Cardiac muscle cell (in vitro differentiated cells and primary cell): ENCODE results near the gene STUB1. TPM values are rescaled to one million over a fixed set of nuclear protein-coding genes. Genes with fewer than 3 reads are reported as not detected.

ENCODE experiments used
- DNase-seq, 2 donors: peaks; one replicate each; pipeline versions ENCODE4 v3.0.0 to v3.0.0-alpha.2; 2010 to 2017; ENCODE audit warnings: low read depth in 1 of 2, low spot score in 1 of 2
- H3K27ac ChIP-seq: fragments of 200-600 bp; sonication (generic); 2 replicates; pipeline ENCODE4 v1.5.1; 2016
- H3K27me3 ChIP-seq: fragments of 200-600 bp; sonication (generic); 2 replicates; pipeline ENCODE4 v1.6.0; 2016; ENCODE audit warnings: control low read depth
- H3K36me3 ChIP-seq: fragments of 200-600 bp; sonication (generic); 2 replicates; pipeline ENCODE4 v1.5.1; 2016; ENCODE audit warnings: control low read depth
- H3K4me1 ChIP-seq: fragments of 200-600 bp; sonication (generic); 2 replicates; pipeline ENCODE4 v1.8.1; 2017; ENCODE audit warnings: low read depth, mild to moderate bottlenecking, mixed run types
- H3K4me3 ChIP-seq: fragments of 200-600 bp; sonication (generic); 2 replicates; pipeline ENCODE4 v1.5.1; 2016; ENCODE audit warnings: mild to moderate bottlenecking
- H3K9me3 ChIP-seq: fragments of 200-600 bp; sonication (generic); 2 replicates; pipeline ENCODE4 v1.5.1; 2017; ENCODE audit warnings: low read depth, mild to moderate bottlenecking, control low read depth
- CTCF ChIP-seq: IDR thresholded peaks from 2 replicates; pipeline ENCODE4 v1.5.1; 2012; ENCODE audit warnings: low read depth, mild to moderate bottlenecking, low read length
- polyA plus RNA-seq: library from polyadenylated mRNA; unstranded; fragments of >200 nt; fragmentation: Nextera tagmentation; extraction: Ambion mirVana; gene quantifications from 2 replicates; pipeline ENCODE4 v1.2.1, GENCODE V29; 2016
- total RNA-seq: library from RNA; depleted of rRNA; stranded (reverse); fragments of >200 nt; gene quantifications from 2 replicates; pipeline ENCODE4 v1.2.3, GENCODE V29; 2016

STUB1 gene
- total and polyA plus RNA-seq, 2 experiments from 2014 or later: 176 to 269 TPM

GRCh38 chr16:674214-674881, 5.9 kb upstream of the STUB1 start:
- no peak for DNase-seq
- no peak overlapping the region for H3K27ac ChIP-seq
- peaks cover 7% of the 10 kb centered on the region for H3K4me1 ChIP-seq
- peaks cover 35% of the 10 kb centered on the region for H3K36me3 ChIP-seq
- no peak overlapping the region for H3K4me3 ChIP-seq
- H3K27me3 ChIP-seq: no peaks in the 10 kb centered on the region
- no peak for TF ChIP-seq CTCF
- H3K9me3 ChIP-seq: no peaks in the 10 kb centered on the region

DNA sequence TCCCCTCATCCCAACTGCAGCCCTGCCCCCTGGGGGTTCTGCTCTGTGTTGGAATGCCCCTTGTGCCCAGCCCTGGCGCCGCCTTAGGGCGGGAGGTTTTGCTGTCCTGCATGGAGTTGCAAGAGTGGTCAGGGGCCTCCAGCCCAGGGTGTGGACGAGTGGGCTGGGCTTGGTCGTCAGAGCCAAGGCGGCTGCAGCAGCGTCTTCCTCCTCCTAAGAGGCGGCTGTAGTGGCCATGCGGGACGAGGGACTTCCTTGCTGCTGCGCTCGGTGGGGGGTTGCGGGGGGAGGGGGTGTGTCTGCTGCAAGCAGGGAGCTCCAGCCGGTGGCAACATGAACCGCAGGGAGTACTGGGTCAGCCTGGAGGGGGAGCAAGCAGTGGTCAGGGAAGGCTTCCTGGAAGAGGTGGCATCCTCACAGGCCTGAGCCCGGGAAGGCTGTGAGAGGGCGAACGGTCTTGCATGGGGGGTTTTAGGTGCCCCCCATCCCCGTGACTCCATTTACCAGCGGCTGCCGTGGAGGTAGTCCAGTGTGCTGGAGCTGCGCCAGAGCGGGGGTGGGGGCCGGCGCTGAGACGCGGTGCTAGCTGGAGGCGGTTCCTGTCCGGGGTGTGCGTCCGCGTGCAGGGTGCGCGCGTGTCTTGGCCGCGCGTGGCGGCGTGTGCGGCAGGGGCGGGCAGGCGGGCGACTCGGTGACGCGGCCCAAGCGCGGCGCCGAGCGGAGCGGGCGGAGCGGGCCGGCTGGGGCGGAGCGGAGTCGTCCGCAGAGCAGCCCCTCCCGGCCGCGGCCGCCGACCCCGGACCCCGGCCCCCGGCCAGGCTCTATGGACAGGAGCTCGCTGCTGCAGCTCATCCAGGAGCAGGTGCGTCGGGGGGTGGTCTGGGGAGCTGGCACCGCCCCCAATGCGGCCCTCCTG, 5.0 kb upstream of the STUB1 start, which contains the start of gene RHBDL1:
RHBDL1 (plus strand) TSS at position 704 of the 916 bp plus-strand sequence; CDS start at position 824, 120 bp downstream.
- Histone ChIP-seq H3K4me1 (peaks cover 7% of the 10 kb centered on the region), H3K9me3 (no peaks in the 10 kb centered on the region), H3K4me3 (peak within 1 kb of the TSS; percentile 23), H3K27me3 (no peaks in the 10 kb centered on the region), H3K36me3 (peaks cover 26% of the 10 kb centered on the region), H3K27ac (no peak within 1 kb of the TSS)
- peak in 1 of 2 donors; percentile 50 for DNase-seq
- no peak for TF ChIP-seq CTCF

DNA sequence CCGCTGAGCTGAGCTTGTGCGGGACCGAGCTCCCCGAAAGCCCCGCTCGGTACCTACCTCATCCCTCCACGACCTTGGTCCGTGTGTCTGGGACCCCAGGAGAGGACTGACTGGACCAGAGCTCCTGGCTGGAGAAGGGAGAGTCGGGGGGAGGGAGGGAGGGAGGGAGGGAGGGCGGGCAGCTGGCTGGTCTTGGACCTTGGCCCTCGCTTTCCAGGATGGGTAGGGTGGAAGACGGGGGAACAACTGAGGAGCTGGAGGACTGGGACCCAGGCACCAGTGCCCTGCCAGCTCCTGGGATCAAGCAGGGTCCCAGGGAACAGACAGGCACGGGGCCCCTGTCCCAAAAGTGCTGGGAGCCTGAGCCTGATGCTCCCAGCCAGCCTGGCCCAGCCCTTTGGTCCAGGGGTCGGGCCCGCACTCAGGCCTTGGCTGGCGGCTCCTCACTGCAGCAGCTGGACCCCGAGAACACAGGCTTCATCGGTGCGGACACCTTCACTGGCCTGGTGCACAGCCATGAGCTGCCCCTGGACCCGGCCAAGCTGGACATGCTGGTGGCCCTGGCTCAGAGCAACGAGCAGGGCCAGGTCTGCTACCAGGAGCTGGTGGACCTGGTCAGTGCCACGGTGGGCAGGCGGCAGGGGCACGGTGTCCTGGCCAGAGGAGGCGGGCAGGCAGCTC, 4.2 kb upstream of the STUB1 start:
- Histone ChIP-seq H3K27ac (no peak overlapping the region), H3K36me3 (peaks cover 18% of the 10 kb centered on the region), H3K27me3 (no peaks in the 10 kb centered on the region), H3K4me1 (peaks cover 8% of the 10 kb centered on the region), H3K9me3 (no peaks in the 10 kb centered on the region), H3K4me3 (peak overlapping the region; percentile 23)
- DNase-seq: no peak
- TF ChIP-seq CTCF: no peak

DNA sequence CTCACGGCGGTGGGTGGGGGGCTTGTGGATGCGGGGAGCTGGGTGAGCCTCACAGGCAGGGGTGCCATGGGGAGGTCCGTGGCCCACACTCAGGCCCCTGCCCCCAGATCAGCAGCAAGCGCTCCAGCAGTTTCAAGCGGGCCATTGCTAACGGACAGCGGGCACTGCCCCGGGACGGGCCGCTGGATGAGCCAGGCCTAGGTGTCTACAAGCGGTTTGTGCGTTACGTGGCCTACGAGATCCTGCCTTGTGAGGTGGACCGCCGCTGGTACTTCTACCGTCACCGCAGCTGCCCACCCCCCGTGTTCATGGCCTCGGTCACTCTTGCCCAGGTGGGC, 3.7 kb upstream of the STUB1 start:
- no peak for TF ChIP-seq CTCF
- Histone ChIP-seq H3K36me3 (peaks cover 17% of the 10 kb centered on the region), H3K27ac (no peak overlapping the region), H3K9me3 (no peaks in the 10 kb centered on the region), H3K4me1 (peaks cover 12% of the 10 kb centered on the region), H3K27me3 (no peaks in the 10 kb centered on the region), H3K4me3 (no peak overlapping the region)
- DNase-seq: no peak

GRCh38 chr16:676913-677312, 3.3 kb upstream of the STUB1 start:
- Histone ChIP-seq H3K4me3 (no peak overlapping the region), H3K36me3 (peaks cover 20% of the 10 kb centered on the region), H3K27ac (no peak overlapping the region), H3K9me3 (no peaks in the 10 kb centered on the region), H3K4me1 (peaks cover 12% of the 10 kb centered on the region), H3K27me3 (no peaks in the 10 kb centered on the region)
- no peak for DNase-seq
- TF ChIP-seq CTCF: no peak
